Activated naive CD4-positive, alpha-beta T cell treated with anti-CD3 and anti-CD28 coated beads, Interleukin-2, amount 50 U/mL, for 24 hours (primary cell): ENCODE measurements around the gene DDX21.
"Not testable (repeated sequence)": the region's sequence is repeated elsewhere in the genome, so short reads cannot be mapped to it uniquely, and the experiment has no call there.

Source experiments
- H3K27ac Mint-ChIP-seq: one replicate; pipeline ENCODE4 v1.8.0; 2021; ENCODE audit warnings: mild to moderate bottlenecking, mixed read lengths
- H3K27me3 Mint-ChIP-seq: one replicate; pipeline ENCODE4 v1.8.0; 2021; ENCODE audit warnings: mixed read lengths
- H3K36me3 Mint-ChIP-seq: one replicate; pipeline ENCODE4 v1.8.0; 2021; ENCODE audit warnings: mixed read lengths
- H3K4me1 Mint-ChIP-seq: one replicate; pipeline ENCODE4 v1.8.0; 2021; ENCODE audit warnings: mixed read lengths
- H3K4me3 Mint-ChIP-seq: one replicate; pipeline ENCODE4 v1.8.0; 2021; ENCODE audit warnings: mild to moderate bottlenecking, mixed read lengths
- H3K9me3 Mint-ChIP-seq: one replicate; pipeline ENCODE4 v1.8.0; 2021; ENCODE audit warnings: mixed read lengths

DDX21 gene

GRCh38 chr10:69010151-69010640 lies 54.2 kb downstream of the DDX21 start:
- Mint-ChIP-seq H3K4me1 (peaks cover 5% of the 10 kb centered on the region), H3K4me3 (no peak overlapping the region), H3K27me3 (no peaks in the 10 kb centered on the region), H3K9me3 (no peaks in the 10 kb centered on the region), H3K36me3 (peaks cover 10% of the 10 kb centered on the region), H3K27ac (no peak overlapping the region)

- H3K9me3 Mint-ChIP-seq, H3K4me3 Mint-ChIP-seq, H3K27me3 Mint-ChIP-seq, H3K4me1 Mint-ChIP-seq: not testable (repeated sequence)
- Mint-ChIP-seq H3K36me3 (peaks cover 18% of the 10 kb centered on the region), H3K27ac (peak overlapping the region; percentile 6)
Measured at GRCh38 chr10:69012778-69013177, 56.8 kb downstream of the DDX21 start.

GRCh38 chr10:69014171-69014570 lies 58.2 kb downstream of the DDX21 start:
- Mint-ChIP-seq H3K4me3 (no peak overlapping the region), H3K27me3 (no peaks in the 10 kb centered on the region), H3K9me3 (no peaks in the 10 kb centered on the region), H3K4me1 (peaks cover 5% of the 10 kb centered on the region), H3K27ac (peak overlapping the region; percentile 4), H3K36me3 (peaks cover 22% of the 10 kb centered on the region)

GRCh38 chr10:69018613-69019012 lies 62.6 kb downstream of the DDX21 start:
- Mint-ChIP-seq H3K4me3 (no peak overlapping the region), H3K36me3 (peaks cover 18% of the 10 kb centered on the region), H3K4me1 (no peaks in the 10 kb centered on the region), H3K9me3 (no peaks in the 10 kb centered on the region), H3K27me3 (no peaks in the 10 kb centered on the region), H3K27ac (no peak overlapping the region)

GRCh38 chr10:69022611-69023010 lies 66.6 kb downstream of the DDX21 start:
- peaks cover 4% of the 10 kb centered on the region for H3K4me1 Mint-ChIP-seq
- no peaks in the 10 kb centered on the region for H3K9me3 Mint-ChIP-seq
- H3K27me3 Mint-ChIP-seq: no peaks in the 10 kb centered on the region
- peaks cover 9% of the 10 kb centered on the region for H3K36me3 Mint-ChIP-seq
- no peak overlapping the region for H3K4me3 Mint-ChIP-seq
- H3K27ac Mint-ChIP-seq: no peak overlapping the region

GRCh38 chr10:69025370-69025896 lies 69.5 kb downstream of the DDX21 start:
- Mint-ChIP-seq H3K4me3 (no peak overlapping the region), H3K27ac (no peak overlapping the region), H3K4me1 (peaks cover 7% of the 10 kb centered on the region), H3K27me3 (no peaks in the 10 kb centered on the region), H3K9me3 (no peaks in the 10 kb centered on the region), H3K36me3 (no peaks in the 10 kb centered on the region)

GRCh38 chr10:69033256-69033655 lies 77.3 kb downstream of the DDX21 start:
- Mint-ChIP-seq H3K4me3 (no peak overlapping the region), H3K9me3 (no peaks in the 10 kb centered on the region), H3K4me1 (no peaks in the 10 kb centered on the region), H3K36me3 (no peaks in the 10 kb centered on the region), H3K27me3 (no peaks in the 10 kb centered on the region), H3K27ac (no peak overlapping the region)
